Activated CD4-positive, alpha-beta memory T cell treated with anti-CD3 and anti-CD28 coated beads, Interleukin-2, amount 10 ng/mL, durations not matched to agents 7 days and 5 days (primary cell): ENCODE data around the gene ATF6. TPM values are rescaled to one million over a fixed set of nuclear protein-coding genes. Genes with fewer than 3 reads are reported as not detected.

Experiments used
- total RNA-seq, 2 experiments: library from RNA; stranded (reverse); gene quantifications; one replicate each; pipeline ENCODE4 v1.2.3, GENCODE V29; 2021

The ATF6 gene
- total RNA-seq, 2 experiments from 2014 or later, result 19.3 TPM

Other genes with a start within 250 kb of the ATF6 start
- 1 to 10 TPM in 1 of 2 experiments, under 1 TPM in 1; 0.91 to 1.2 TPM for gene HSPA6, start 241.8 kb upstream of the ATF6 start, total RNA-seq
- under 1 TPM; 0.18 to 0.53 TPM for gene FCGR3A, start 216.5 kb upstream of the ATF6 start, total RNA-seq
- not detected for gene FCGR3B, start 135.1 kb upstream of the ATF6 start, total RNA-seq
- under 1 TPM; 0.18 to 0.25 TPM for gene FCGR2B, start 103.2 kb upstream of the ATF6 start, total RNA-seq
- gene FCRLA, start 59.1 kb upstream of the ATF6 start, total RNA-seq, result not detected
- under 1 TPM; 0.35 to 0.43 TPM for gene FCRLB, start 44.8 kb upstream of the ATF6 start, total RNA-seq
- gene DUSP12, start 16.5 kb upstream of the ATF6 start, total RNA-seq, result 10 to 100 TPM; 23.4 to 23.5 TPM